IMR-90 (cell line): ENCODE data around the gene ARHGDIA.

ENCODE experiments used
- POLR2A ChIP-seq: IDR thresholded peaks from 2 replicates; pipeline ENCODE4 v1.6.1; 2012; ENCODE audit warnings: mild to moderate bottlenecking, low read depth, low read length
- TF ChIP-seq, protein P1 (sequence below): fragments of 150-350 bp; IDR thresholded peaks from 2 replicates; pipeline ENCODE4 v1.6.1; 2016; ENCODE audit warnings: low read depth, mild to moderate bottlenecking, low read length, moderate library complexity, borderline replicate concordance
- TF ChIP-seq, protein P2 (sequence below): conservative IDR thresholded peaks from 2 replicates; pipeline ENCODE4 v1.5.1; 2012; ENCODE audit warnings: mild to moderate bottlenecking, low read depth, low read length, improper control_type of control experiment

DNA sequence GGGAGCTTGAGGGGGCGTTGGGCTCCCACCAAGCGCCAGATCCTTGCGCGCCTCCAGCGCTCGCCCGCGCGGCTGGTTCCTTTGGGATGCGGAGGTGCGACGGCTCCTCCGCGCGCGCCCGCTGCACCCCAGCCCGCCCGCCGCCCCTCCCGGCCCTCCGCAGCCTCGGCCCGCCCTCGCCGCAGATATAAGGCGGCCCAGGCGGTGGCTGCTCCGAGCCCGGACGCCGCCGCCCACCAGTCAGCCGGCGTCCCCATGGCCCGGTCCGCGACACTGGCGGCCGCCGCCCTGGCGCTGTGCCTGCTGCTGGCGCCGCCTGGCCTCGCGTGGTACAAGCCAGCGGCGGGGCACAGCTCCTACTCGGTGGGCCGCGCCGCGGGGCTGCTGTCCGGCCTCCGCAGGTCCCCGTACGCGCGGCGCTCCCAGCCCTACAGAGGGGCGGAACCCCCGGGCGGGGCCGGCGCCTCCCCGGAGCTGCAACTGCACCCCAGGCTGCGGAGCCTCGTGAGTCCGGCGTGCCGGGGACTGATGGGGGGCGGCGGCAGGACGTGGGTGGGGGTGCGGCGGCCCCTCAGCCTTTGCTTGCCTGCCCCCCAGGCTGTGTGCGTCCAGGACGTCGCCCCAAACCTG, 31.0 kb upstream of the ARHGDIA start, which contains the start of gene NPB:
- TF ChIP-seq, protein P1, sequence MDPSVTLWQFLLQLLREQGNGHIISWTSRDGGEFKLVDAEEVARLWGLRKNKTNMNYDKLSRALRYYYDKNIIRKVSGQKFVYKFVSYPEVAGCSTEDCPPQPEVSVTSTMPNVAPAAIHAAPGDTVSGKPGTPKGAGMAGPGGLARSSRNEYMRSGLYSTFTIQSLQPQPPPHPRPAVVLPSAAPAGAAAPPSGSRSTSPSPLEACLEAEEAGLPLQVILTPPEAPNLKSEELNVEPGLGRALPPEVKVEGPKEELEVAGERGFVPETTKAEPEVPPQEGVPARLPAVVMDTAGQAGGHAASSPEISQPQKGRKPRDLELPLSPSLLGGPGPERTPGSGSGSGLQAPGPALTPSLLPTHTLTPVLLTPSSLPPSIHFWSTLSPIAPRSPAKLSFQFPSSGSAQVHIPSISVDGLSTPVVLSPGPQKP, result no peak
- TF ChIP-seq, protein P2, sequence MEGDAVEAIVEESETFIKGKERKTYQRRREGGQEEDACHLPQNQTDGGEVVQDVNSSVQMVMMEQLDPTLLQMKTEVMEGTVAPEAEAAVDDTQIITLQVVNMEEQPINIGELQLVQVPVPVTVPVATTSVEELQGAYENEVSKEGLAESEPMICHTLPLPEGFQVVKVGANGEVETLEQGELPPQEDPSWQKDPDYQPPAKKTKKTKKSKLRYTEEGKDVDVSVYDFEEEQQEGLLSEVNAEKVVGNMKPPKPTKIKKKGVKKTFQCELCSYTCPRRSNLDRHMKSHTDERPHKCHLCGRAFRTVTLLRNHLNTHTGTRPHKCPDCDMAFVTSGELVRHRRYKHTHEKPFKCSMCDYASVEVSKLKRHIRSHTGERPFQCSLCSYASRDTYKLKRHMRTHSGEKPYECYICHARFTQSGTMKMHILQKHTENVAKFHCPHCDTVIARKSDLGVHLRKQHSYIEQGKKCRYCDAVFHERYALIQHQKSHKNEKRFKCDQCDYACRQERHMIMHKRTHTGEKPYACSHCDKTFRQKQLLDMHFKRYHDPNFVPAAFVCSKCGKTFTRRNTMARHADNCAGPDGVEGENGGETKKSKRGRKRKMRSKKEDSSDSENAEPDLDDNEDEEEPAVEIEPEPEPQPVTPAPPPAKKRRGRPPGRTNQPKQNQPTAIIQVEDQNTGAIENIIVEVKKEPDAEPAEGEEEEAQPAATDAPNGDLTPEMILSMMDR, result no peak
- no peak for TF ChIP-seq POLR2A
